ENCODE data around the gene FAM118A.

FAM118A gene

GRCh38 chr22:45376703-45377102 is 67.0 kb downstream of the FAM118A start:
- DNase-seq (ENCODE audit: low read depth in 2 of 2): no peak

- no peak for DNase-seq (ENCODE audit: low read depth in 2 of 2)
Observed at GRCh38 chr22:45381348-45381747, 71.6 kb downstream of the FAM118A start.

GRCh38 chr22:45389546-45389945 is 79.8 kb downstream of the FAM118A start:
- DNase-seq (ENCODE audit: low read depth in 2 of 2): no peak

Measured in stimulated activated CD8-positive, alpha-beta memory T cell treated with anti-CD3 and anti-CD28 coated beads, Interleukin-2, amount 100 ng/mL, for 1 hour (primary cell).